Heart right ventricle (tissue), 16 donors: ENCODE measurements around the gene NSF. TPM values are rescaled to one million over a fixed set of nuclear protein-coding genes. Genes with fewer than 3 reads are reported as not detected.

Experiments used
- ATAC-seq, 8 donors: fragments of 200-7000 bp; cut with Tn5 transposase; one replicate each; pipeline ENCODE4 v1.9.1; 2020; ENCODE audit warnings: mild to moderate bottlenecking in 8 of 8, moderate library complexity in 8 of 8, moderate number of reproducible peaks in 1 of 8
- DNase-seq, 2 donors: peaks; one replicate each; pipeline ENCODE4 v3.0.0-alpha.2; 2020
- H3K27ac ChIP-seq, 10 donors: fragments of 200-600 bp; sonication (generic) in 2 of 10; one replicate each; pipeline versions ENCODE4 v1.5.0 to v1.8.0; 2020 to 2022; ENCODE audit warnings: mild to moderate bottlenecking in 3 of 10
- H3K27me3 ChIP-seq, 7 donors: fragments of 200-600 bp; one replicate each; pipeline ENCODE4 v1.8.0; 2021 to 2022; ENCODE audit warnings: mild to moderate bottlenecking in 2 of 7
- H3K36me3 ChIP-seq, 9 donors: fragments of 200-600 bp; sonication (generic) in 1 of 9; one replicate each; pipeline versions ENCODE4 v1.5.0 to v1.8.0; 2020 to 2022; ENCODE audit warnings: mild to moderate bottlenecking in 2 of 9
- H3K4me1 ChIP-seq, 9 donors: fragments of 200-600 bp; sonication (generic) in 1 of 9; one replicate each; pipeline versions ENCODE4 v1.5.0 to v1.8.0; 2020 to 2022; ENCODE audit warnings: mild to moderate bottlenecking in 4 of 9
- H3K4me3 ChIP-seq, 10 donors: fragments of 200-600 bp; sonication (generic) in 2 of 10; one replicate each; pipeline versions ENCODE4 v1.5.0 to v1.8.0; 2020 to 2022; ENCODE audit warnings: mild to moderate bottlenecking in 7 of 10, moderate library complexity in 2 of 10
- H3K9me3 ChIP-seq, 11 donors: fragments of 200-600 bp in 10 of 11; sonication (generic) in 2 of 11; one replicate each; pipeline versions ENCODE4 v1.5.0 to v1.8.0; 2013 to 2022; ENCODE audit warnings: mild to moderate bottlenecking in 2 of 11, control low read depth in 1 of 11, moderate library complexity in 1 of 11
- CTCF ChIP-seq, 9 donors: fragments of 200-600 bp; sonication (generic) in 2 of 9; IDR thresholded peaks; one replicate each; pipeline versions ENCODE4 v1.5.0 to v1.8.0; 2021 to 2022; ENCODE audit warnings: antibody characterized with exemption in 9 of 9, mild to moderate bottlenecking in 5 of 9, moderate library complexity in 1 of 9
- WGBS, 2 donors: extraction: QIAGEN DNeasy Blood & Tissue Kit; methylation state at CpG; one replicate each; pipeline ENCODE4 v1.1.7; 2013; ENCODE audit warnings: inconsistent platforms in 1 of 2; 5-methylcytosine and 5-hydroxymethylcytosine counted together
- intact Hi-C, 10 donors: fragments of 100-400 bp; cut with DNase I; formaldehyde crosslinking; loops; one replicate each; pipeline versions ENCODE4 v1.11.1 to v1.14.2; 2022
- polyA plus RNA-seq, 2 donors: library from polyadenylated mRNA; stranded (reverse); fragments of 200-250 nt; gene quantifications; one replicate each; pipeline ENCODE4 v1.2.3, GENCODE V29; 2013
- total RNA-seq, 10 donors: library from RNA; stranded (reverse); fragmentation: NEBNext Ultra II Directional in 3 of 10; extraction: Animal tissue kit (Norgen Biotek cat#: 25700) in 3 of 10; gene quantifications; one replicate each; pipeline versions ENCODE4 v1.2.1 to v1.2.4, GENCODE V29; 2021 to 2023
- donor health status: Arrhythmogenic right ventricular cardiomyopathy.
- donor health status: ischemic (EF 13 %, LVEDD 7.1; RV severe dilation, severe dysfunction).
- donor health status: healthy with polysubstance abuse.
- donor health status: DM: no; HTN: yes; CAD: no.
- donor health status: DM: no; HTN: no; CAD: no.
- donor health status: ischemic (EF 25% LVEDD 6.9; RV normal size, moderate dysfunction).
- donor health status: ischemic (EF 25% LVEDD 5.7; RV mildly dilated, moderate dysfunction).
- donor health status: healthy.
- donor health status: DM: yes; HTN: yes; CAD: no.
- donor health status: Ischemic cardiomyopathy.
- donor health status: ischemic (EF 35%, LVEDD 5.7; RV mildly dilated, moderate dysfunction).
- donor health status: nonischemic (EF 11% LVEDD 7.7; RV severe dilation, severe dysfunction).
- donor health status: DM: yes; HTN: yes; CAD: no.
- donor health status: PGD.
- donor health status: ischemic (EF 29% LVEDD 5.4; RV normal size, mild dysfunction).
- donor health status: nonischemic (EF 23%, LVEDD 6.1; RV moderate dilation, normal function).

NSF gene
- total and polyA plus RNA-seq, 12 donors: 4.5 to 28.0 (median 19.6) TPM

- Histone ChIP-seq H3K36me3 (peaks cover 0 to 59% (median 19%) of the 10 kb centered on the region in 9 donors), H3K27me3 (no peaks in the 10 kb centered on the region), H3K27ac (no peak overlapping the region), H3K4me3 (no peak overlapping the region), H3K9me3 (no peaks in the 10 kb centered on the region), H3K4me1 (peaks cover 0 to 7% (median 4%) of the 10 kb centered on the region in 9 donors)
- intact Hi-C loops: no loop called here
- DNase-seq (no peak), ATAC-seq (no peak)
- TF ChIP-seq CTCF (IDR thresholded peaks at IDR 0.05): no peak
- WGBS, 2 donors: 91 to 95% methylated on average over 9 of the region's 9 CpGs
Measured at GRCh38 chr17:46759141-46759540, 168.7 kb downstream of the NSF start.

- 84 to 87% methylated on average over 3 of the region's 3 CpGs for WGBS, 2 donors
- Histone ChIP-seq H3K4me3 (no peak overlapping the region), H3K4me1 (peaks cover 6 to 27% (median 22%) of the 10 kb centered on the region in 9 donors), H3K27ac (no peak overlapping the region), H3K27me3 (no peaks in the 10 kb centered on the region), H3K9me3 (no peaks in the 10 kb centered on the region), H3K36me3 (peaks cover 0 to 18% (median 0%) of the 10 kb centered on the region in 9 donors)
- intact Hi-C loops: no loop called here
- DNase-seq (no peak), ATAC-seq (no peak)
- no peak for TF ChIP-seq CTCF (IDR thresholded peaks at IDR 0.05)
Measured at GRCh38 chr17:46763416-46763815, 172.9 kb downstream of the NSF start.

- peak overlapping the region in 7 of 10 donors; percentile 17 to 68 (median 48) for H3K27ac ChIP-seq
- intact Hi-C loops: no loop called here
- no peak for TF ChIP-seq CTCF (IDR thresholded peaks at IDR 0.05)
- peak in 4 of 8 donors; percentile 7 to 31 (median 18) for ATAC-seq
- no peaks in the 10 kb centered on the region for H3K9me3 ChIP-seq
- H3K27me3 ChIP-seq: peaks cover 0 to 3% (median 0%) of the 10 kb centered on the region in 7 donors
- 51 to 67% methylated on average over 12 of the region's 12 CpGs for WGBS, 2 donors
- H3K4me3 ChIP-seq: no peak overlapping the region
- H3K36me3 ChIP-seq: peaks cover 0 to 10% (median 0%) of the 10 kb centered on the region in 9 donors
- H3K4me1 ChIP-seq: peaks cover 6 to 27% (median 22%) of the 10 kb centered on the region in 9 donors
- DNase-seq: no peak
Measured at GRCh38 chr17:46764000-46764708, 173.7 kb downstream of the NSF start.

GRCh38 chr17:46764709-46765401 lies 174.4 kb downstream of the NSF start:
- Histone ChIP-seq H3K9me3 (no peaks in the 10 kb centered on the region), H3K27me3 (peaks cover 0 to 10% (median 0%) of the 10 kb centered on the region in 7 donors), H3K27ac (peak overlapping the region; percentile 27 to 68 (median 46)), H3K4me1 (peaks cover 6 to 28% (median 22%) of the 10 kb centered on the region in 9 donors), H3K36me3 (peaks cover 0 to 3% (median 0%) of the 10 kb centered on the region in 9 donors), H3K4me3 (no peak overlapping the region)
- DNase-seq: peak; percentile 70 to 76
- intact Hi-C loops: no loop called here
- 21 to 30% methylated on average over 13 of the region's 13 CpGs for WGBS, 2 donors
- ATAC-seq: peak; percentile 82 to 96 (median 92)
- TF ChIP-seq CTCF (IDR thresholded peaks at IDR 0.05): no peak
